Measurements from ENCODE around the gene TLN1. TPM values are rescaled to one million over a fixed set of nuclear protein-coding genes. Genes with fewer than 3 reads are reported as not detected.

The TLN1 gene
- total RNA-seq, 2 donors from 2014 or later: 117 to 123 TPM

DNA sequence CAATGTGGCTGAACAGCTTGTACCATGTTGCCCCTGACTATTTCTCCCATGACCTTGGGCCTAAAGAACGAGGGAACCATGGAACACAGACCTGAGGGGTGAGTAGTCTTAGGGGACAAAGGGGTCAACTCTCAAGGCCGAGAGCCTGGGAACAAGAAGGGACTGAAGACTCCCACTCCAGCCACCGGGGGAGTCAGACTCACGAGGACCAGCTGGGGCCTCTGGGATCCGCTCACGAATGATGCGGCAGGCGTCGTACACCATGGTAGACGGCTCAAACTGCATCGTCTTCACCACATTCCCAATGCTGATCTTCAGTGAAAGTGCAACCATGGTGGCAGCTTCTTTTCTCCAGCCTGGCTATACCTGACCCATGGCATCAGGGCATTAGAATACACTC, 6.6 kb downstream of the TLN1 start:
- Histone ChIP-seq H3K4me1 (ENCODE audit: control insufficient read depth, insufficient read depth, low read length) (peaks cover 13% of the 10 kb centered on the region), H3K27ac (ENCODE audit: low read depth, low read length) (no peak overlapping the region), H3K36me3 (ENCODE audit: control insufficient read depth, insufficient read depth, low read length) (peaks cover 58% of the 10 kb centered on the region), H3K27me3 (ENCODE audit: control insufficient read depth, insufficient read depth, low read length, poor library complexity, severe bottlenecking) (no peaks in the 10 kb centered on the region), H3K9me3 (ENCODE audit: control insufficient read depth, low read length) (no peaks in the 10 kb centered on the region), H3K4me3 (ENCODE audit: low read length) (no peak overlapping the region), H3K9ac (ENCODE audit: extremely low read depth, low read length, poor library complexity, severe bottlenecking) (no peak overlapping the region)
- no peak for DNase-seq
- Mint-ChIP-seq H3K4me3 (no peak overlapping the region), H3K27me3 (ENCODE audit: insufficient read depth) (no peaks in the 10 kb centered on the region), H3K27ac (no peak overlapping the region), H3K9me3 (no peaks in the 10 kb centered on the region), H3K4me1 (peaks cover 6% of the 10 kb centered on the region), H3K36me3 (ENCODE audit: low read depth) (peaks cover 49% of the 10 kb centered on the region)
- TF ChIP-seq, protein P1, sequence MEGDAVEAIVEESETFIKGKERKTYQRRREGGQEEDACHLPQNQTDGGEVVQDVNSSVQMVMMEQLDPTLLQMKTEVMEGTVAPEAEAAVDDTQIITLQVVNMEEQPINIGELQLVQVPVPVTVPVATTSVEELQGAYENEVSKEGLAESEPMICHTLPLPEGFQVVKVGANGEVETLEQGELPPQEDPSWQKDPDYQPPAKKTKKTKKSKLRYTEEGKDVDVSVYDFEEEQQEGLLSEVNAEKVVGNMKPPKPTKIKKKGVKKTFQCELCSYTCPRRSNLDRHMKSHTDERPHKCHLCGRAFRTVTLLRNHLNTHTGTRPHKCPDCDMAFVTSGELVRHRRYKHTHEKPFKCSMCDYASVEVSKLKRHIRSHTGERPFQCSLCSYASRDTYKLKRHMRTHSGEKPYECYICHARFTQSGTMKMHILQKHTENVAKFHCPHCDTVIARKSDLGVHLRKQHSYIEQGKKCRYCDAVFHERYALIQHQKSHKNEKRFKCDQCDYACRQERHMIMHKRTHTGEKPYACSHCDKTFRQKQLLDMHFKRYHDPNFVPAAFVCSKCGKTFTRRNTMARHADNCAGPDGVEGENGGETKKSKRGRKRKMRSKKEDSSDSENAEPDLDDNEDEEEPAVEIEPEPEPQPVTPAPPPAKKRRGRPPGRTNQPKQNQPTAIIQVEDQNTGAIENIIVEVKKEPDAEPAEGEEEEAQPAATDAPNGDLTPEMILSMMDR (conservative IDR thresholded peaks at IDR 0.05): peak; percentile 34
- WGBS, 2 experiments (ENCODE audit: insufficient coverage in 1 of 2, insufficient read length in 1 of 2): 96 to 99% methylated on average over 10 to 11 of the region's 11 CpGs

DNA sequence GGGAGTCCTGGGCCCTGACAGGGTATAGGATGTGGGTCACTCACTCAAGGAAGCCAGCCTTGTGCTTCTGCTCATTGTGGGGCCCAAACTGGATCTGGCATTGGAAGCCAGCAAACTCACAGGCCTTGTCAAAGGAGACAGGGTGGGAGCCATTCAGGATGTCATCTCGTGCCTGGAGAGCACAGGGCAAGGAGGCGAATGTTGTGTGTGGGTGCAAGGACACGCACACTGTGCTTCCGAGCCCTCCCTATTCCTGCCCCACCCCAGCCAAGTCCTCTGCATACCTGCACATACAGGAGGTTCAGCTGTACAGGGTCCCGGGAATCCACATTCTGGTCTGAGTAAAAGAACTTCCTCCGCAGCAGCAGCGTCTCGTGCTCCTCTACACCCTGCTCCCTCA, 8.1 kb downstream of the TLN1 start:
- H3K4me3 Mint-ChIP-seq: no peak overlapping the region
- 97 to 100% methylated on average over 4 to 8 of the region's 8 CpGs for WGBS, 2 experiments (ENCODE audit: insufficient coverage in 1 of 2, insufficient read length in 1 of 2)
- Histone ChIP-seq H3K9me3 (ENCODE audit: control insufficient read depth, low read length) (no peaks in the 10 kb centered on the region), H3K36me3 (ENCODE audit: control insufficient read depth, insufficient read depth, low read length) (peaks cover 72% of the 10 kb centered on the region), H3K27me3 (ENCODE audit: control insufficient read depth, insufficient read depth, low read length, poor library complexity, severe bottlenecking) (no peaks in the 10 kb centered on the region), H3K4me3 (ENCODE audit: low read length) (no peak overlapping the region), H3K27ac (ENCODE audit: low read depth, low read length) (no peak overlapping the region), H3K4me1 (ENCODE audit: control insufficient read depth, insufficient read depth, low read length) (peaks cover 9% of the 10 kb centered on the region), H3K9ac (ENCODE audit: extremely low read depth, low read length, poor library complexity, severe bottlenecking) (no peak overlapping the region)
- peaks cover 6% of the 10 kb centered on the region for H3K4me1 Mint-ChIP-seq
- H3K27ac Mint-ChIP-seq: no peak overlapping the region
- no peak for DNase-seq
- TF ChIP-seq, protein P1 (conservative IDR thresholded peaks at IDR 0.05): no peak
- H3K36me3 Mint-ChIP-seq (ENCODE audit: low read depth): peaks cover 64% of the 10 kb centered on the region
- H3K9me3 Mint-ChIP-seq: no peaks in the 10 kb centered on the region
- H3K27me3 Mint-ChIP-seq (ENCODE audit: insufficient read depth): no peaks in the 10 kb centered on the region

DNA sequence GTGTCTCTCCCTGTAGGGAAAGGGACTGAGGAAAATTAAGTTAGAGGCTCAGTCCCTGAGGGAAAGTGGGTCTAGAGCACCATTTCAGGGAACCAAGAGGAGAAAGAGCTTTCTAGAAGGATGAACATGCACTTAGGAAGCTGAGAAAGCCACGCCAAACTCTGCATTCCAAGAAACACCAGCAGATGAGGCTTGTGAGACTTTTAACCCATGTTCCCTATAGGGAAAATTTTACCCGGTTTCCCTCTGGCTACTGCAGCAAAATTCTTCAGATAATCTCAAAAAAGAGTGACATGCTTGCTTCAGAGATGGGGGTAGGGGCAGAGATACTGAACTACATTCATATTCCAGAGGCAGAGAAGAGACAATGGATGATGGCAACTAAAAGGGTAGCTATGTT, 8.6 kb downstream of the TLN1 start:
- Mint-ChIP-seq H3K36me3 (ENCODE audit: low read depth) (peaks cover 67% of the 10 kb centered on the region), H3K27me3 (ENCODE audit: insufficient read depth) (no peaks in the 10 kb centered on the region), H3K27ac (no peak overlapping the region), H3K4me3 (no peak overlapping the region), H3K9me3 (no peaks in the 10 kb centered on the region), H3K4me1 (peaks cover 6% of the 10 kb centered on the region)
- Histone ChIP-seq H3K27me3 (ENCODE audit: control insufficient read depth, insufficient read depth, low read length, poor library complexity, severe bottlenecking) (no peaks in the 10 kb centered on the region), H3K4me1 (ENCODE audit: control insufficient read depth, insufficient read depth, low read length) (peaks cover 9% of the 10 kb centered on the region), H3K36me3 (ENCODE audit: control insufficient read depth, insufficient read depth, low read length) (peaks cover 77% of the 10 kb centered on the region), H3K9ac (ENCODE audit: extremely low read depth, low read length, poor library complexity, severe bottlenecking) (no peak overlapping the region), H3K4me3 (ENCODE audit: low read length) (no peak overlapping the region), H3K9me3 (ENCODE audit: control insufficient read depth, low read length) (no peaks in the 10 kb centered on the region), H3K27ac (ENCODE audit: low read depth, low read length) (no peak overlapping the region)
- no peak for DNase-seq
- TF ChIP-seq, protein P1 (conservative IDR thresholded peaks at IDR 0.05): no peak
- 98 to 100% methylated on average over 1 to 2 of the region's 2 CpGs for WGBS, 2 experiments (ENCODE audit: insufficient coverage in 1 of 2, insufficient read length in 1 of 2)
